ENCODE results near the gene NEUROD4. TPM values are rescaled to one million over a fixed set of nuclear protein-coding genes. Genes with fewer than 3 reads are reported as not detected.
A peak's percentile ranks its signal among the peaks of the same experiment; 100 is the strongest.

Gene NEUROD4
- total and polyA plus RNA-seq, 2 experiments from 2014 or later = 0.07 to 0.13 TPM

DNA sequence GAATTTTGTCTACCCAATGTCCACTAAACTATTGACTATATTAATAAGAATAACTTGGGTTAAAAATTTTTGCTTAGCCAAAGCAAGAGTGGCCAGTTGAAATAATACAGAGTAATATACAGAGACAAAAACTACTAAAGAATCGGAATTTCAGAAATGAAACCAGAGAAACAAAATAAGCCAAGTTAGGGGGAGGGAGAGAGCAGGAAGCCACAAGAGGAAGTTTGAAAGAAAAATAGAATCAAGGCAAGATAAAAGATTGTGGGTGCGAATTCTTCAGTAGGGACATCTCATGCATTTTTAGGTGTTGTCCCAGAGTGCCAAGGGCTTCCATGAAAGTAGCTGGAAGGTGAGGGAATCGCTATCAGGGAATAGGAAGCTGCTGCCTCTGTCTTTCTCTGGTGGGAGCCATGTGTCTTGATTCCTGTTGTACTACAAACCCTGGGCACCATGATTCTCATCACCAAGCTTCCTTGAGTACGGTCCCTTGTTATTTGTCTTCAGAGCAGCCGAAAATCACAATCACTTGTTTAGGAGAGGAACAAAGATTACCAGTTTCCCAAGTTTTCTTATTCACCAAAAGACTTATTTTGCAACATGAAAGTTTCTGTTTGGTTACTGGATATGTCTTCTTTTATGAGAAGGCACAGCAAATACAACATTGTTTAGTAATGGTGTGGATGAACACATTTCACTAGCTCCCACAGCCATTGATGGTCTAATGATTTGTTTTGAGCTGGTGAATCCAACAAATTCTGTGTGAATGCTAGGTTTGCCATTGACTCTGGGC lies 16.7 kb downstream of the NEUROD4 start:
- no peak overlapping the region for H3K4me3 ChIP-seq
- H3K36me3 Mint-ChIP-seq (ENCODE audit: low read depth) = no peaks in the 10 kb centered on the region
- peak overlapping the region; percentile 73; the same call in 1 of the 2 replicates for H2AFZ ChIP-seq
- no peaks in the 10 kb centered on the region for H3K9me3 Mint-ChIP-seq
- no peaks in the 10 kb centered on the region for H4K20me1 ChIP-seq (replicated peaks; ENCODE audit: insufficient read depth)
- no peaks in the 10 kb centered on the region for H3F3A ChIP-seq (replicated peaks; ENCODE audit: low read depth)
- H3K27me3 ChIP-seq (ENCODE audit: insufficient read depth) = no peaks in the 10 kb centered on the region
- H3K79me2 ChIP-seq (replicated peaks; ENCODE audit: insufficient read depth) = no peaks in the 10 kb centered on the region
- no peak for TF ChIP-seq CREB1 (CRISPR knock-in tag; IDR thresholded peaks at IDR 0.05; ENCODE audit: low read depth)
- TF ChIP-seq EZH2 (IDR thresholded peaks at IDR 0.05; ENCODE audit: low read depth, unreplicated experiment) = no peak
- TF ChIP-seq, protein P1, sequence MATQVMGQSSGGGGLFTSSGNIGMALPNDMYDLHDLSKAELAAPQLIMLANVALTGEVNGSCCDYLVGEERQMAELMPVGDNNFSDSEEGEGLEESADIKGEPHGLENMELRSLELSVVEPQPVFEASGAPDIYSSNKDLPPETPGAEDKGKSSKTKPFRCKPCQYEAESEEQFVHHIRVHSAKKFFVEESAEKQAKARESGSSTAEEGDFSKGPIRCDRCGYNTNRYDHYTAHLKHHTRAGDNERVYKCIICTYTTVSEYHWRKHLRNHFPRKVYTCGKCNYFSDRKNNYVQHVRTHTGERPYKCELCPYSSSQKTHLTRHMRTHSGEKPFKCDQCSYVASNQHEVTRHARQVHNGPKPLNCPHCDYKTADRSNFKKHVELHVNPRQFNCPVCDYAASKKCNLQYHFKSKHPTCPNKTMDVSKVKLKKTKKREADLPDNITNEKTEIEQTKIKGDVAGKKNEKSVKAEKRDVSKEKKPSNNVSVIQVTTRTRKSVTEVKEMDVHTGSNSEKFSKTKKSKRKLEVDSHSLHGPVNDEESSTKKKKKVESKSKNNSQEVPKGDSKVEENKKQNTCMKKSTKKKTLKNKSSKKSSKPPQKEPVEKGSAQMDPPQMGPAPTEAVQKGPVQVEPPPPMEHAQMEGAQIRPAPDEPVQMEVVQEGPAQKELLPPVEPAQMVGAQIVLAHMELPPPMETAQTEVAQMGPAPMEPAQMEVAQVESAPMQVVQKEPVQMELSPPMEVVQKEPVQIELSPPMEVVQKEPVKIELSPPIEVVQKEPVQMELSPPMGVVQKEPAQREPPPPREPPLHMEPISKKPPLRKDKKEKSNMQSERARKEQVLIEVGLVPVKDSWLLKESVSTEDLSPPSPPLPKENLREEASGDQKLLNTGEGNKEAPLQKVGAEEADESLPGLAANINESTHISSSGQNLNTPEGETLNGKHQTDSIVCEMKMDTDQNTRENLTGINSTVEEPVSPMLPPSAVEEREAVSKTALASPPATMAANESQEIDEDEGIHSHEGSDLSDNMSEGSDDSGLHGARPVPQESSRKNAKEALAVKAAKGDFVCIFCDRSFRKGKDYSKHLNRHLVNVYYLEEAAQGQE (IDR thresholded peaks at IDR 0.05; ENCODE audit: unreplicated experiment) = no peak
- TF ChIP-seq, protein P2, sequence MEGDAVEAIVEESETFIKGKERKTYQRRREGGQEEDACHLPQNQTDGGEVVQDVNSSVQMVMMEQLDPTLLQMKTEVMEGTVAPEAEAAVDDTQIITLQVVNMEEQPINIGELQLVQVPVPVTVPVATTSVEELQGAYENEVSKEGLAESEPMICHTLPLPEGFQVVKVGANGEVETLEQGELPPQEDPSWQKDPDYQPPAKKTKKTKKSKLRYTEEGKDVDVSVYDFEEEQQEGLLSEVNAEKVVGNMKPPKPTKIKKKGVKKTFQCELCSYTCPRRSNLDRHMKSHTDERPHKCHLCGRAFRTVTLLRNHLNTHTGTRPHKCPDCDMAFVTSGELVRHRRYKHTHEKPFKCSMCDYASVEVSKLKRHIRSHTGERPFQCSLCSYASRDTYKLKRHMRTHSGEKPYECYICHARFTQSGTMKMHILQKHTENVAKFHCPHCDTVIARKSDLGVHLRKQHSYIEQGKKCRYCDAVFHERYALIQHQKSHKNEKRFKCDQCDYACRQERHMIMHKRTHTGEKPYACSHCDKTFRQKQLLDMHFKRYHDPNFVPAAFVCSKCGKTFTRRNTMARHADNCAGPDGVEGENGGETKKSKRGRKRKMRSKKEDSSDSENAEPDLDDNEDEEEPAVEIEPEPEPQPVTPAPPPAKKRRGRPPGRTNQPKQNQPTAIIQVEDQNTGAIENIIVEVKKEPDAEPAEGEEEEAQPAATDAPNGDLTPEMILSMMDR (conservative IDR thresholded peaks at IDR 0.05; ENCODE audit: low read depth in 2 of 2) = no peak
- TF ChIP-seq JUNB (IDR thresholded peaks at IDR 0.05; ENCODE audit: unreplicated experiment) = no peak
- no peak for TF ChIP-seq NANOG (IDR thresholded peaks at IDR 0.05; ENCODE audit: borderline replicate concordance)
- TF ChIP-seq, protein P3, sequence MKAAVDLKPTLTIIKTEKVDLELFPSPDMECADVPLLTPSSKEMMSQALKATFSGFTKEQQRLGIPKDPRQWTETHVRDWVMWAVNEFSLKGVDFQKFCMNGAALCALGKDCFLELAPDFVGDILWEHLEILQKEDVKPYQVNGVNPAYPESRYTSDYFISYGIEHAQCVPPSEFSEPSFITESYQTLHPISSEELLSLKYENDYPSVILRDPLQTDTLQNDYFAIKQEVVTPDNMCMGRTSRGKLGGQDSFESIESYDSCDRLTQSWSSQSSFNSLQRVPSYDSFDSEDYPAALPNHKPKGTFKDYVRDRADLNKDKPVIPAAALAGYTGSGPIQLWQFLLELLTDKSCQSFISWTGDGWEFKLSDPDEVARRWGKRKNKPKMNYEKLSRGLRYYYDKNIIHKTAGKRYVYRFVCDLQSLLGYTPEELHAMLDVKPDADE (IDR thresholded peaks at IDR 0.05) = no peak
- TF ChIP-seq ZNF331 (CRISPR knock-in tag; IDR thresholded peaks at IDR 0.05; ENCODE audit: low read depth) = no peak
- TF ChIP-seq STAT1 (IDR thresholded peaks at IDR 0.05; ENCODE audit: unreplicated experiment) = no peak
- no peak for TF ChIP-seq ZNF114 (CRISPR knock-in tag; IDR thresholded peaks at IDR 0.05)
- TF ChIP-seq, protein P4, sequence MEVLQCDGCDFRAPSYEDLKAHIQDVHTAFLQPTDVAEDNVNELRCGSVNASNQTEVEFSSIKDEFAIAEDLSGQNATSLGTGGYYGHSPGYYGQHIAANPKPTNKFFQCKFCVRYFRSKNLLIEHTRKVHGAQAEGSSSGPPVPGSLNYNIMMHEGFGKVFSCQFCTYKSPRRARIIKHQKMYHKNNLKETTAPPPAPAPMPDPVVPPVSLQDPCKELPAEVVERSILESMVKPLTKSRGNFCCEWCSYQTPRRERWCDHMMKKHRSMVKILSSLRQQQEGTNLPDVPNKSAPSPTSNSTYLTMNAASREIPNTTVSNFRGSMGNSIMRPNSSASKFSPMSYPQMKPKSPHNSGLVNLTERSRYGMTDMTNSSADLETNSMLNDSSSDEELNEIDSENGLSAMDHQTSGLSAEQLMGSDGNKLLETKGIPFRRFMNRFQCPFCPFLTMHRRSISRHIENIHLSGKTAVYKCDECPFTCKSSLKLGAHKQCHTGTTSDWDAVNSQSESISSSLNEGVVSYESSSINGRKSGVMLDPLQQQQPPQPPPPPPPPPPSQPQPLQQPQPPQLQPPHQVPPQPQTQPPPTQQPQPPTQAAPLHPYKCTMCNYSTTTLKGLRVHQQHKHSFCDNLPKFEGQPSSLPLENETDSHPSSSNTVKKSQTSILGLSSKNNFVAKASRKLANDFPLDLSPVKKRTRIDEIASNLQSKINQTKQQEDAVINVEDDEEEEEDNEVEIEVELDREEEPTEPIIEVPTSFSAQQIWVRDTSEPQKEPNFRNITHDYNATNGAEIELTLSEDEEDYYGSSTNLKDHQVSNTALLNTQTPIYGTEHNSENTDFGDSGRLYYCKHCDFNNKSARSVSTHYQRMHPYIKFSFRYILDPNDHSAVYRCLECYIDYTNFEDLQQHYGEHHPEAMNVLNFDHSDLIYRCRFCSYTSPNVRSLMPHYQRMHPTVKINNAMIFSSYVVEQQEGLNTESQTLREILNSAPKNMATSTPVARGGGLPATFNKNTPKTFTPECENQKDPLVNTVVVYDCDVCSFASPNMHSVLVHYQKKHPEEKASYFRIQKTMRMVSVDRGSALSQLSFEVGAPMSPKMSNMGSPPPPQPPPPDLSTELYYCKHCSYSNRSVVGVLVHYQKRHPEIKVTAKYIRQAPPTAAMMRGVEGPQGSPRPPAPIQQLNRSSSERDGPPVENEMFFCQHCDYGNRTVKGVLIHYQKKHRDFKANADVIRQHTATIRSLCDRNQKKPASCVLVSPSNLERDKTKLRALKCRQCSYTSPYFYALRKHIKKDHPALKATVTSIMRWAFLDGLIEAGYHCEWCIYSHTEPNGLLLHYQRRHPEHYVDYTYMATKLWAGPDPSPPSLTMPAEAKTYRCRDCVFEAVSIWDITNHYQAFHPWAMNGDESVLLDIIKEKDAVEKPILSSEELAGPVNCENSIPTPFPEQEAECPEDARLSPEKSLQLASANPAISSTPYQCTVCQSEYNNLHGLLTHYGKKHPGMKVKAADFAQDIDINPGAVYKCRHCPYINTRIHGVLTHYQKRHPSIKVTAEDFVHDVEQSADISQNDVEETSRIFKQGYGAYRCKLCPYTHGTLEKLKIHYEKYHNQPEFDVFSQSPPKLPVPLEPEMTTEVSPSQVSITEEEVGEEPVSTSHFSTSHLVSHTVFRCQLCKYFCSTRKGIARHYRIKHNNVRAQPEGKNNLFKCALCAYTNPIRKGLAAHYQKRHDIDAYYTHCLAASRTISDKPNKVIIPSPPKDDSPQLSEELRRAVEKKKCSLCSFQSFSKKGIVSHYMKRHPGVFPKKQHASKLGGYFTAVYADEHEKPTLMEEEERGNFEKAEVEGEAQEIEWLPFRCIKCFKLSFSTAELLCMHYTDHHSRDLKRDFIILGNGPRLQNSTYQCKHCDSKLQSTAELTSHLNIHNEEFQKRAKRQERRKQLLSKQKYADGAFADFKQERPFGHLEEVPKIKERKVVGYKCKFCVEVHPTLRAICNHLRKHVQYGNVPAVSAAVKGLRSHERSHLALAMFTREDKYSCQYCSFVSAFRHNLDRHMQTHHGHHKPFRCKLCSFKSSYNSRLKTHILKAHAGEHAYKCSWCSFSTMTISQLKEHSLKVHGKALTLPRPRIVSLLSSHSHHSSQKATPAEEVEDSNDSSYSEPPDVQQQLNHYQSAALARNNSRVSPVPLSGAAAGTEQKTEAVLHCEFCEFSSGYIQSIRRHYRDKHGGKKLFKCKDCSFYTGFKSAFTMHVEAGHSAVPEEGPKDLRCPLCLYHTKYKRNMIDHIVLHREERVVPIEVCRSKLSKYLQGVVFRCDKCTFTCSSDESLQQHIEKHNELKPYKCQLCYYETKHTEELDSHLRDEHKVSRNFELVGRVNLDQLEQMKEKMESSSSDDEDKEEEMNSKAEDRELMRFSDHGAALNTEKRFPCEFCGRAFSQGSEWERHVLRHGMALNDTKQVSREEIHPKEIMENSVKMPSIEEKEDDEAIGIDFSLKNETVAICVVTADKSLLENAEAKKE (CRISPR knock-in tag; IDR thresholded peaks at IDR 0.05) = no peak
- no peak for TF ChIP-seq EZH2phosphoT487 (IDR thresholded peaks at IDR 0.05; ENCODE audit: unreplicated experiment)
- no peak for TF ChIP-seq POLR2AphosphoS5 (IDR thresholded peaks at IDR 0.05; ENCODE audit: low read depth)
- ATAC-seq (no peak), DNase-seq (ENCODE audit: low spot score) (no peak)
- H3K36me3 ChIP-seq (ENCODE audit: insufficient read depth) = no peaks in the 10 kb centered on the region
- peaks cover 7% of the 10 kb centered on the region for H3K4me1 ChIP-seq (ENCODE audit: insufficient read depth)
- no peaks in the 10 kb centered on the region for H3K9me2 ChIP-seq (ENCODE audit: insufficient read depth)
- H3K4me1 Mint-ChIP-seq = peaks cover 21% of the 10 kb centered on the region
- no peak overlapping the region for H3K27ac ChIP-seq (ENCODE audit: low read depth)
- peaks cover 7% of the 10 kb centered on the region for H3K27me3 Mint-ChIP-seq (ENCODE audit: insufficient read depth, low read depth, poor library complexity)
- H3K4me2 ChIP-seq = no peak overlapping the region
- no peak overlapping the region for H3K4me3 Mint-ChIP-seq
- no peak overlapping the region for H3K27ac Mint-ChIP-seq
